CD4-positive, alpha-beta T cell treated with Interleukin-15 for 4 hours (primary cell): ENCODE results near the gene IGF2BP1.

ENCODE experiments used
- DNase-seq: peaks from one replicate; pipeline ENCODE4 v3.0.0-alpha.2; 2020; ENCODE audit warnings: low spot score

IGF2BP1 gene

GRCh38 chr17:48997103-48997826 is at the start of gene IGF2BP1:
Gene IGF2BP1, plus strand, starts transcription at chr17:48997385. Its CDS starts 361 bp downstream, at chr17:48997746.
- DNase-seq = no peak

DNA sequence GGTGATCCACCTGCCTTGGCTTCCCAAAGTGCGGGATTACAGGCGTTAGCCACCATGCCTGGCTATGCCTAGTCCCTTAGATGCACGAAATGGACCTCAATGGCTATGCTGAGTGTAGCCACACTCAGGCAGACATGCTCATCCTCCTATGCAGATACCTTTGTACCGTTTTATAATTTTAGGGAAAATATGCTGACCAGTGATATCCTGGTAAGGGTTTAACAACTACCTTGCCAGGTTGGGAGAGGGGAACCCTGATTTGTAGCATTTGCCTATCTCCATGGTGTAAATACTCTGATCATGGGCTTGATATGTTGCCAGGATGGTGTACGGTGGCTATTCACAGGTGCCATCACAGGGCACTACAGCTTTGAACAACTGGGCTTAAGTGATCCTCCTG is 45.6 kb upstream of the IGF2BP1 start:
- DNase-seq = no peak

- no peak for DNase-seq
These were observed 44.3 kb upstream of the IGF2BP1 start for GRCh38 chr17:48952904-48953303.

- DNase-seq = no peak
These were observed 42.9 kb upstream of the IGF2BP1 start for GRCh38 chr17:48954300-48954755.

DNA sequence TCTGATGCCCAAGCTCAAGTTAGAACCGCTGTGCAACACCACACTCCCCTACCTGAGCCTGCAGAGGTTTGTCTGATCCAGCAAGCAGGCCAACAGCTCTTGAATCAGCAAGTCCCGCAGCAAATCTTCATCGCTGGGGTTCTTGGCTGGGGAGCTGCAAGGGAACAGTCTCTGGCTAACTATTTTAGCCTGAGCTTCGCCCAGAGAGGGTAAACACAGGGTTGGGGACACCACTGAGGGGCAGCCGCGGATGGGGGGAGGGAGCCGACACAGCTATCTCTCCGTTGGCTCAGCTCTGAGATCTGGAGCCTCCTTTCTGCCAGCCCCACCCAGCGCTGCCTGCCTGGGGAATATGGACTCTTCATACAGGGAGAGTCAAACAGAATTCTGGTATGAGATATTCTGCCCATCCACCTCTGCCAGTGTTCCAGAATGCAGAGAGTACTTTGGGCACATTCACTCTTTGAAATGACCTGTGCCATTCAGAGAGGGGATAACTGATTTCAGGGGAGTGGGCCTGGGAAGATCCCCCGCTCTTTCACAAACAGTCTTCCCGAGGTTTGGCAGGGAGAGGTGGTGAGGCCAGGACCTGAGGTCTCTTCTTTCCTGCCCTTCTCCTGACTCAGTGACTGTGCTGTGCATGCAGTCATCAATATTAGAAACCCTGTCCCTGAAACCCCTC is 36.2 kb upstream of the IGF2BP1 start:
- DNase-seq = no peak

DNA sequence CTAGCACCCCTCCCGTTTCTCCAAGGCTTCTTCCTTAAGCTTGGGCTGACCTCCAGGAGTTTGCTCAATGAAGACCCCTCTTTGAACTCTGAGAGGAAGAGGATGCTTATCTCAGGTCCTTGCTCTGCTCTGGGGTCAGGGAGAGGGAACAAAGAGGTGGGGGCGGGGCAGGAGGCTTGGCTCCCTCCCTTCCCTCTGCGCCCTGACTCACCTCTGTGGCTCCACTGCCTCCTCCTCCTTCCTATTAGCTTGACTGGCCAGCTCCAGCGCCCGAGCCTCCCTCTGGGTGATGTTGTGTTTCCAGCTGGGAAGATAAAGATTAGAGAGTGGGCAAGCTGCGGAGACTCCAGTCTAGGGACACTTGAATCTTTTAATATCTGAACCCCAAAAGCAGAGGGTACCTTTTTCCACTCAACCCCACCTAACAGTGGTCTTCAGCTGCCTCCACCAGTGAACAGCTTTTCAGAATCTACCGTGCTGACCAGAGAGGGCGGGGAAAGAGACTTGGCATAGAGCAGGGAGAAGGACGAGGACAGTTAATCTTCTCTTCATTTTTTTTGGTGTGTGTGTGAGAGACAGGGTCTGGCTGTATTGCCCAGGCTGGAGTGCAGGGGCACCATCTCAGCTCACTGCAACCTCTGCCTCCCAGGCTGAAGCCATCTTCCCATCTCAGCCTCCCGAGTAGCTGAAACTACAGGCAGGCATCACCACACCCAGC is 35.5 kb upstream of the IGF2BP1 start:
- DNase-seq = no peak

DNA sequence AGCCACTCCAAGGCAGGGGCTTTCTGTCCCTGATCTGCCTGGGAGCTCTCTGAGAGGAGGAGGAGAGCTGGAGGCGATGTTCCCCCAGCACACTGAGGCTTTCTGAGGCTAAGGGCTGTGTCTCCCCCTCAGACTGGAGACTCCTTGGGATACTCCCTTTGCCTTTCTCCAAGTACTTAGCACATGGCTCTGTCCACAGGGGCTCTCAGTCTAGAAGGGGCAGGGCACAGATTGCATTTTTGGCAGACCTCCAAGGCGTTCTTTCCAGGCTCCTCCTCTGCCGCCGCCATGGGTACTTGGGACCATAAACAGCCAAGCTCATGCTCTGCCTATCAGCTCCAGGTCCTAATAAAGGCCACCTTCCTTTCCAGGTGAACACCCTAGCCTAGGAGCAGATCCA is 27.0 kb upstream of the IGF2BP1 start:
- DNase-seq = no peak

DNA sequence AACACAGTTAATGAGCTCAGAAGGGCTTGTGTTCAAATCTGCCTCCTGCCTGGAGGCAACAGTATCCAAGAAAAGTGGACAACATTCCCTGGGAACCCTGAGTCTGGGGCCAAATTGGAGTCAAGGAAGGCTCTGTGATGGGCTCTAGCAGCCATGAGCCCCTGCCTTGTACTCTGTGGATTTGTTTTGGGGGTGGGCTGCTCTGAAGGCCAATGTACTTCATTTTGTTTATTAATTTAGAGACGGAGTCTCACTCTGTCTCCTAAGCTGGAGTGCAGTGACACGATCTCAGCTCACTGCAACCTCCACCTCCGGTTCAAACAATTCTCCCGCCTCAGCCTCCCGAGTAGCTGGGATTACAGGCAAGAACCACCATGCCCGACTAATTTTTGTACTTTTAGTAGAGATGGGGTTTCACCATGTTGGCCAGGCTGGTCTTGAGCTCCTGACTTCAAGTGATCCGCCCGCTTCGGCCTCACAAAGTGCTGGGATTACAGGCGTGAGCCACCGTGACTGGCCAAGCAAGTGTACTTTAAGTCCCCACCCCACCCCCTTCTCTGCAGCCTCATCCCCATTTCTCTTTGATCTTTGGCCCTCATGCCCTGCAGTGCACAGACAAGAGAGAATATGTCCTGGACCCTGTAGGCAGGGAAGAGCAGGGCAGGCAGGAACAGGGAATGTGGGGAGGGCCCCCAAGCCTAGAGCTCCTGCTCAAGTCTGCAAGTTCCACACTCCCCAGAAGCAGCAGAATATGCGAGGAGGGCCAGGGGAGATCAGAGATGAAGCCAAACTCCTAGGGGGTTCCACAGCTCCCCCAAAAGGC is 26.1 kb upstream of the IGF2BP1 start:
- no peak for DNase-seq

DNA sequence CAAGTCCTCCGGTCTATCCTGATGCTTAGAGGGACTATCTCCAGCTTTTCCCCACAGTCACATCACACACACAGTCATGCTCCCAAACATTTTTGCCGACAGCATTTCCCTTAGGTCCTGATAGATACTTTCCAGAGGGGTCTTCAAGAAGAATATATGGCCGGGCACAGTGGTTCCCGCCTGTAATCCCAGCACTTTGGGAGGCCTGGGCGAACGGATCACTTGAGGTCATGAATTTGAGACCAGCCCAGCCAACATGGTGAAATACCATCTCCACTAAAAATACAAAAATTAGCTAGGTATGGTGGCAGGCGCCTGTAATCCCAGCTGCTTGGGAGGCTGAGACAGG is 24.5 kb upstream of the IGF2BP1 start:
- DNase-seq = no peak

DNA sequence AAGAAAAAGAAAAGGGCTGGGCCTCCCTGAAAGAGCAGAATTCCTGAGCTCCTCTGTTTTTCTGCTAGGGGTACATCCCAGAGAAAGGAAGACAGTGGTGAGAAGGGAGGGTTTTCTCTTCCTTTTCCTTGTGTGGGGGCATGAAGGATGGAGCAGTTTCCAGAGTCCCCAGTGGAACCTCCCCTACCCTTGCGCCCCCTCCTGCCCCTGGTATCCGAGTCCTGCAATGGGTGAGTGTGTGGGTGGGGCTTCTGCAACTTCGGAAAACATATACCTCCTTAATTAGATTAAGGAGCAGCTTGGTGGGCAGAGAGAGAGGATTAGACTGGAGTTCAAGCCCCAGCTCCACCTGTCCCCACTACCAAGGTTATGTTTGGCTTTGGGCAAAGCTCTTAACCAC is 23.4 kb upstream of the IGF2BP1 start:
- DNase-seq = no peak

DNA sequence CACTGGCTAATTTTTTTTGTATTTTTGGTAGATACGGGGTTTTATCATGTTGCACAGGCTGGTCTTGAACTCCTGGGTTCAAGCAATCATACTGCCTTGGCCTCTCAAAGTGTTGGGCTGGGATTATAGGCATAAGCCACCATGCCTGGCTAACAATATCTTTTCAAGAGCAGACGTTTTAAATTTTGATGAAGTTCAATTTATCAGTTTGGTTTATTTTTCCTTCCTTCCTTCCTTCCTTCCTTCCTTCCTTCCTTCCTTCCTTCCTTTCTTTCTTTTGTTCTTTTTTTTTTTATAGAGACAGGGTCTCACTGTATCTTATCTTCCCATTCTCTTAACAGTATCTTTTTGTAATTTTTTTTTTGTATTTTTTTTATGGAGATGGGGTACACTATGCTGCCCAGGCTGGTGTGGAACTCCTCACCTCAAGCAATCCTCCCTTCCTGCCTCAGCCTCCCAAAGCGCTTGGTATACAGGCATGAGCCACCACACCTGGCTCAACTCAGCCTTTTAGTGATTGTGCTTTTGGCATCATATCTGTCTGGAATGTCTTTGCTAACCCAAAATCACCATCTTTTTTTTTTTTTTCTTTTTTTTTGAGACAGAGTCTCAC is 15.2 kb upstream of the IGF2BP1 start:
- no peak for DNase-seq

DNA sequence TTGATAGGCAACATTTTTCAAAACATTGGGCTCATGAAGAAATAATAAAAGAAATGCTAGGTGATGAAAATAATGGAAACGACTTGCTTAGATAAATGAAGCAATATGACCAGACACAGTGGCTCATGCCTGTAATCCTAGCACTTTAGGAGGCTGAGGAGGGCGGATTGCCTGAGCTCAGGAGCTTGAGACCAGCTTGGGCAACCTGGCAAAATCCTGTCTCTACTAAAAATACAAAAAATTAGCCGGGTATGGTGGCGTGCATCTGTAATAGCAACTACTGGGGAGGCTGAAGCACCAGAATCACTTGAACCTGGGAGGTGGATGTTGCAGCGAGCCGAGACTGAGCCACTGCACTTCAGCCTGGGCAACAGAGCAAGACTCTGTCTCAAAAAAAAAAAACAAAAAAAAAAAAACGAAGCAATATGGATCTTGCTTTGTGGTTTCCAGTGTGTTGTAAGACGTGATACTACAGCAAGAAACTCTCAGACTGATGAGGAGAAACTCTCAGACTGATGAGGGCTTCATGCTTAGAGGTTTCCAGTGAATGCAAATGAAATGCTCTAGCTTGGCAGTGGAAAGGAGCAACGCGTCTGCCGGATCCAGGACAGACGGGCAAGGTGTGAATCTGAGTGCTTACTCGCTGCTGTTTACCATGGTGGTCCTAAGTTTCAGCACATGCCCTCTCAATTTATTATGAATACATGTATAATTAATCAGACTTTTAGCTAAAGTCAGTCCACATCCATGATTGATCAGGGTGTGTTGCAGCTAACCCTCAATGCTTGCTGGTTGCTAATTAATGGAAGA is 11.5 kb upstream of the IGF2BP1 start:
- no peak for DNase-seq

DNA sequence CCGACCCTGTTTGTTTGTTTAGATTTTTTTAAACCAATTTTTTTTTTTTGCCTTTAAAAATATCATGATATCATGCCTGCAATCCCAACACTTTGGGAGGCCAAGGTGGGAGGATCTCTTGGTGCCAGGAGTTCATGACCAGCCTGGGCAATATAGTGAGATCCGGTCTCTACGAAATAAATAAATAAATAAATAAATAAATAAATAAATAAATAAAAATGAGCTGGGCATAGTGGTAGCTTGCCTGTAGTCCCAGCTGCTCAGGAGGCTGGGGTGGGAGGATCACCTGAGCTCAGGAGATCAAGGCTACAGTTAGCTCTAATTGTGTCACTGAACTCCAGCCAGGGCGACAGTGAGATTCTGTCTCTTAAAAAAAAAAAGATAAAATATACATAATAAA is 8.1 kb upstream of the IGF2BP1 start:
- DNase-seq = no peak

DNA sequence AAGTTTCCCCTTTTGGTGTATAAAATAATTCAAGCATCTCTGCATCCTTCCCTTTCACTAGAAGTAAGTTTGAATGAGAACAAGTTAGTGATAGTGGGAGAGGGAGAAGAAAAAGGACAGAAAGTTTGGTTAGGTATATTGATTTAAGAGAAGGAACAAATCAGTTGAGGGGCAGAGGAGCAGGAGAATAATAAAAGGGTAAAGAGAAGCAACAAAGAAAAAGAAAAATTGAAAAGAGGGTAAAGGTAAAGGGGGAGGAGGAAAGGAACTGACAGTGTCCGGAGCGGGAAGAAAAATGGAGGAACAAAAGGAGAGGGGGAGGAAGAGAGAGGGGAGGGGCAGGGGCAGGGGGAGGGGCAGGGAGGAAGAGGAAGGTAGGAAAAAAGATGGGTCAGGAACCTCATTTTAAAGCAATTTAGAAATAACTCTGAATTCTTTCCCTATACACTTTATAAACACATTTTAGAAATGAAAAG is 6.3 kb upstream of the IGF2BP1 start:
- DNase-seq = no peak

GRCh38 chr17:48992444-48992843 is 4.7 kb upstream of the IGF2BP1 start:
- no peak for DNase-seq

DNA sequence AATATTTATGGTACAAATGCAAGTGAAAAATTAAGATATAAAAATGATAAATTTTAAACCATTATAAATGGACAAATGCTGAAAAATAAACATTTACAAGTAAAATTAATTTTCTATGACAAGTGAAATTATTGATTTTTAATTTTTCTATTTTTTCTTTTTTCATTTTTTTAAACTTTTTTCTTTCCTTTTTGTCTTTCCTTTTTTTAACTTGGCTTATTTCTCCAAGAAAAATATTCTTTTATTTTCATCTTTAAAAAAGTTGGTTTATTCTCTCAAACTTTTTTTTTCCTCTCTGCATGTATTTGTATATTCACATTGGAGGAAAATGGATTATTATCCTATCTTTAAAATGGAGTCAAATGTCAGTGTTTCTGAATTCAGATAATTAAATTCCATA is 3.9 kb upstream of the IGF2BP1 start:
- DNase-seq = no peak

- no peak for DNase-seq
These were observed 3.2 kb upstream of the IGF2BP1 start for GRCh38 chr17:48993951-48994350.

GRCh38 chr17:48994549-48995303 is 2.5 kb upstream of the IGF2BP1 start:
- DNase-seq = no peak

DNA sequence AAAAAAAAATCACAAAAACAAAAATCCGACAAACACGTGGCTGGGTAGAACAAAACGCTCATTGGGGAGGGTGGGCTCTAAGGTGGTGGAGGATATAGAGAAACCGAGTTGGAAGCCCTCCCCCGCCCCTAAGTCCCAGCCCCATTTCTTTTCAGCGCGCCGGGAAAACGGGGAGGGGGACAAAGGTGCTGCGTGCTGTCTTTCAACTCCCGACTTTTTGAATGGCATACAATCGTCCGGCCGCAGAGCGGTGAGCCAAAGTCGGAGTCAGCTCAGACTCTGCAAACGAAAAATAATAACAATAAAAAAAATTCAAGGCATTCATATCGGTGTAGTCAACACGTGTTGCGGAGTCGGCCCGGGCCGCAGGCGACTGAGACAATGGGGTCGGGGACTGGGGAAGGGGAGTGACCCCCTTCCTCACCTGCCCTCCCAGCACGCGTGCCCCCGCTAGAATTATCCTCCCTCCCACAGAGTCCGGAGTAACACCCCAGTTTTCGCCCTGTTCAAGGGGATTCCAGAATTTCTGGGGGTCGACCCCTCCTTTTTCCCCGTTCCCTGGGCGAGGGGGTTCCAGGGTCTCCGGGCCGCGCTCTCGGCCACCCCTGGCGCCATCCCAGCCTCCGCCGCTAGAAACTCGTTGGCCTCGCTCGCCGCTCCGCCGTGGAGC is 1.7 kb upstream of the IGF2BP1 start:
- DNase-seq = no peak
